HG03280 (cell line): ENCODE results near the gene NME9.

Experiments used
- ATAC-seq: cut with Tn5 transposase; IDR thresholded peaks from one replicate; pipeline ENCODE4 v1.9.1; 2021; ENCODE audit warnings: mild to moderate bottlenecking, moderate library complexity; ENCODE audit not compliant: unreplicated experiment

The NME9 gene

DNA sequence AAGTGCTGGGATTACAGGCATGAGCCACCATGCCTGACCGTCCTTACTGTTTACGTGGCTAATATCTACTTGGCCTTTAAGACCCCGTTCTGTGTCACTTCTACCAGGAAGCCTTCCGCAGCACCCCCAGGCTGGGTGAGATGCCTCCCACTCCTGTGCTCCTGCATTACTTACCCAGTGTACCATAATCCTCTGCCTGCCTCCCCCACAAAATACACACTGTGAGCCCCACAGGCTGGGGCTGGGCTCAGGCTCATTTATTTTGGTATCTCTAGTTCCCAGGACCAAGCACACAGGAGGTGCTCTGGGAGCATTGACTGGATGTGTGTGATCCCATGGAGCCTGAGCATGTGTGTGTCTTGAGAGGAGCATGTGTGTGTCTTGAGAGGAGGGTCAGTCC, 33.7 kb upstream of the NME9 start:
- ATAC-seq: no peak

DNA sequence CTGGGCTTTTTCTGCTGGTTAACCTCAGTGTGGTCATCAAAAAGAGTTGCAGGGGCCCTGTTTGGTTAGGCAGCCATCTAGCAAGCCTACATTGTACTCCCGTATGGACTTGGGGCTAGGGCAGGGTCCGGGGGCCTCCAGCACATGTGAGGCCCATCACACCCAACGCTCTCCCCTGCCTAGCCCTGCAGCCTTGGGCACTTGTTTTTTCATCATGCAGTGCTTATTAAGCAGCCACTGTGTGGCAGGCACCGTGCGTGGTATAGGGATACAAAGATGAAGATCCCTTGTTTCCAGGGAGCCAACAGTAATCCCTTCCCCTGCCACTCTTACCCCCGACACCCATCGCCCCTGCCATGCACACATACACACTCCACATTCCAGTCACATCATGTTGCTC, 32.9 kb upstream of the NME9 start:
- ATAC-seq: no peak

DNA sequence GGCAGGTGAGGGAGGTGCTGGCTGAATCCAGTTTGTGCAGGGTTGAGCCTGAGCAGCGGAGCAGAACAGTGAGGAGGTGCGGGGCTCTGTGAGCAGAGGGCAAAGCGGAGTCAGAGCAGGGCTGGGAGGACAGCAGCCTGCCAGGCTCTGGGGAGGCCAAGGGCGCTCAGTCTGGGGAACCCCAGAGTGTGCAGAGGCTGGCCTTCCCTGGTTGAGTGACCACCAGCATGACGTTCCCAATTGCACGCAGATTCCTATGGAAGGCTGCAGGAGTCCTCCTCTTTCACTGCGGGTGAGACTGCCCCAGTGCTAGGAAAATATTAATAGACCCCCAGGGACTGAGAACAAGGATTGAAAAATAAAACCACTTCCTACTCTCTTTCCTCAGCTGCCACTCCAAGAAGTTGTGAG, 31.9 kb upstream of the NME9 start:
- no peak for ATAC-seq

DNA sequence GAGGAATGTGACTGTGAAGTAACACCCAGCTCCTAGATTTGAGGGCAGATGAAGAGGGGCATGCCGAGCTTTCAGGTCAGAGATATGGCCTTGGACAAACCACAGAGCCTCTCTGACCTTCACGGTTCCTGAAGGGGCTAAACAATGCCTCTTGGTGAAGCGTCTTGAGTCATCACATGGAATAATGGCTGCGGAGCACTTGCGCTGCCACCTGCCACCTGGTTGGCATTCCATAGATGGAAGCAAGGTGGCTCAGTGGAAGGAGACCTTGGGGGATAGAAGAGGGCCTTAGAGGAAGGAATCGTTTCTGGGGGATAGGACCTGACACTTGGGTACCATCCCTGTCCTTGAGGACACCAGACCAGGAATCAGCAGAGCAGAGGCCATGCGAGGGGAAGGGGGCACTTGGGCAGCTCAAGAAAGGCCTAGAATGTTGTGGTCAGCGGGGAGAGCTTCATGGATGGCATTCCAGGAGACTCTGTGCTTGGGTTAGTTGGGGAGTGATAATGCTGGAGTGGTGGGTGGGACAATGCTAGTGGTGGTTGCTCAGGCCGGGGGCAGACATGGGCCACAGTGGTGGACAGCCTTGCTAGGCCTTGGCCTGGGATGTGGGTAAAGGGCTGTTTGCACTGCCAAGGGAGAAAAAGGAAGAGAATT, 31.3 kb upstream of the NME9 start:
- no peak for ATAC-seq

DNA sequence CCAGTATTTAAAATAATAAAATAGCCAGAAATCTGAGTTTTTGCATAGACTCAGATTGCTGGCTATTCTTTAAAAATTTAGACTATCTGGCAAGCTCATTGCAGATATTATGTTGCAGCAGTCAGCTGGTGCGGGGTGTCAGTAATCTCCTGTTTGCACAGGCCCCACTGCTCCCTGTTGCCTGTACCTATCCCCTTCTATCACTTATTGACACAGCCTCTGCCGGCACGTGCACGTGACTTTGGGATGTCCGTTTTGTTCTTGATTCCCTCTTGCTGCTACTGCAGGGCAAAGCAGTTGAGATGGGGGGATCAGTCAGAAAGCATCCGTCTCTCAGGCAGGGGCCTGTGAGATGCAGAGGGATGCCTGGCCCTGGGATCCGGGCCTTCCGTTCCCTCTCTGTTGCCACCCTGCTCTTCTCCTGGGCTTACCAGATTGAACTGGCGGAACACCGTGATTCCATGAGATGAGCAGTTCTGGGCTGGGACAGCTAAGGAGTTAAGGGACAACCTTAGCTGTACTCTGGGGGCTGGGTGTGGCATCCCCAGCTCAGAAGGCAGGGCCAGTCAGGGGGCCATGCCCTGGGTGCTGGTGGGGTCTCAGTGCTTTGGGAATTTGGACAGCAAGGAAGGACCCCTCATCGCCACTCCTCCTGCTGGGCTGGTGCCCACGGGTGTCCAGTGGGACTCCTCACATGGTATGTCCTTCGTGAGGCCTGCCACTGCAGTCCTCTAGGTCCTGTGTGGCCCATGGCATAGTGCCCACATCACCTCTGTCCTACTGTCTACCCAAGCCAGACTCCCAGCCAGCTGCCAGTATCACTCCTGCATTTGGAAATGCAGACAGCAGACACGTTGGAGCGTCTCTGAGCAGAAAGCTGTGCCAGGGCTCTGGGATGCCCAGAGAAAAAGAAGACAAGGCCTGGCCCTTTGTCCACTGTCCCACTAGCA, 30.5 kb upstream of the NME9 start:
- ATAC-seq: no peak

DNA sequence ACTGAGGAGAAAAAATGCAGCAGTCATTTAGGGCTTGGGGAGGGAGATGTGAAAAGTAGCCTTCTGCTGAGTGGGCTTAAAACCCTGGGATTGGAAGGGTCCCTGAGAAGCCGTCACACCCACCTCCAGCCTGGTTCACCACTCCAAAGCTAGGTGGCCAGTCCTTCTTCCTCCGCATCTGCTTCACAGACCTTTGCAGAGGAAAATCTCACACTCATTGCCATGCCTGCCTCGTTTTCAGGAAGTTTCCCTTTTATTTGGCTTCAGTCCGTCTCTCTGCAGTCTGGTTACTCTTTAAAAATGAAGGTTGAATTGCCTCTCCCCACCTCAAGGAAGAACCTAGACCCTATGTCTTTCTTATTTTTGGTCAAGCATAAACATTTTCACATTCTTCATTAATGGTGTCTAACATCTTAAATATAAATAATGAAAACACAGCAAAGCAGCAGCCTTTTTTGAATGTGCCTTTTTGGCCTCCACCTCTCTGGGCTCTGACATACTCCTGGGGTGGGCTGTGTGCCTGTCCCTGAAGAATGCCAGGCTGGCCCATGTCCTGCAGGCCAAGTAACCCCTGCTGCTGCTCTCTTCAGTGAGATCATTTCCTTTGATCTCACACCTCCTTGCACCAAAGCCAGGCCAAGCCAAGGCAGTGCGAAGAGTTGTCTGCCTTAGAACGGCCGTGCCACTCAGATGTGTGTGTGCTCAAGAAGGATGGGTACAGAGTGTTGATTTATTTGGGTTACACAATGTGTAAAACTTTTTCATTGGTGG, 29.7 kb upstream of the NME9 start:
- no peak for ATAC-seq

DNA sequence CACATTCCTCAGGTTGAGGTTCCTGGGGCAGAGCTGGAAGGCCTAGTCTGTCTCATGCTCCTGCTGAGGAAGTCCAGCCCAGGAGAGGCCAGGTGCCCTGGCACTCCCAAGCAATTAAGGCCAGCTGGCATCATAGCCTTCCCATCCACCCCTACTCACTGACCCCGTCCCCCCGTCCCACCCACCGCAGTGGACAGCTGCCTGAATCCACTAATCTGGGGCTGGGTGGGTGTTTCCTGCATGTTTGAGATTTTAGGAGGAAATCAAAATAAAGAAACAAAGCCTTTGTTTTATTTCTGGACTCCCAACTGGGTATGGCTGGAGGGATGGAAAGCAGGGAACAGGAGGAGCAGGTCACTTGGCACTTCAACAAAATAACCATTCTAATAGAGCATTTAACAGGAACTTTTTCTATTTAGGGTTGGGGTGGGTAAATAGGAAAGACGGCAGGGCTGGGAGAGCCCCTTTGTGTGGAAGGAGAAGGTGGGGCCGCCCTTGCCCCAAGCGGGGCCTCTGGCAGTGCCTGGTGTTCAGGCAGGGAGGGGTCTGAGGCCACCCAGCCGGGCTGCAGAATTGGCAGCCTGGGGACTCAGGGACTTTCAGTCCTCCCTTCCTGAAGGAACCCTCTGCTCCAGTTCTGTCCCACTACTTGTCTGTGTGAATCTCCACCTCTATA, 27.2 kb upstream of the NME9 start:
- ATAC-seq: no peak

DNA sequence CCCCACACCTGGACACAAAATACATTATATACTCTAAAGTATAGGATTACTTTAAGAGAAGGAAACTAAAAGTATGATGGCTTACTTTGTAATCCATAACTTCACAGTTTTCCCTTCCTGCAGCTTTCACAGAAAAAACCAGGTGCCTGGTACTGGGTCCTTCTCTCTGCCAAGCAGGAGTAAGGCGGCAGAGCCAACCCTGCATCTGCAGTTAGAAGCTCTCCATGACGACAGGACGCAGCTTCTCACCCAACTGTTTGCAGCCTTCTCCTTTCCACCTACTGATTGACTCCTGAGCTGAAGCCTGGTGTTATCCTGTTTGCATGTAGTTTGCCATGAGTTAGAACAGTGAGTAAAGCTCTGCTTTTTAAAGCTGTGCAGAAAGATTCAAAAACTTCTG, 25.4 kb upstream of the NME9 start:
- ATAC-seq: no peak

DNA sequence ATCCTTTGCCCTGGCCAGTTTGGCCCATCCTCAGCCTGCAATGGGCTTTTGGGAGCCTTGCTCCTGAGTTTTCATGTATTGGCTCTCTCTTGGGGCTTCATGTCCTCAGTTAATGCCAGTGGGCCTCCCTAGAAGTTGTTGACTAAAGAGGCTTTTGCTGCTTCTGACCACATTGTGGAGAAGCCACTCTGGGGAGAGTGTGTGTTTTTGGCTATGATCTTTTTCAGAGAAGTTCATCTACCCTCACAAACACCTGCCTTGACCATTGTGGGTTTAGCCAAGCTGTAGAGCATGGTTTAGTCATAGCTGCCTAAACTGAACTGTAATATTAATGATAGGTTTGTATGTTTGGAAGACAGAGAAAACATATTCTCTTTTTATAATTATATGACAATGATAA, 24.7 kb upstream of the NME9 start:
- no peak for ATAC-seq

DNA sequence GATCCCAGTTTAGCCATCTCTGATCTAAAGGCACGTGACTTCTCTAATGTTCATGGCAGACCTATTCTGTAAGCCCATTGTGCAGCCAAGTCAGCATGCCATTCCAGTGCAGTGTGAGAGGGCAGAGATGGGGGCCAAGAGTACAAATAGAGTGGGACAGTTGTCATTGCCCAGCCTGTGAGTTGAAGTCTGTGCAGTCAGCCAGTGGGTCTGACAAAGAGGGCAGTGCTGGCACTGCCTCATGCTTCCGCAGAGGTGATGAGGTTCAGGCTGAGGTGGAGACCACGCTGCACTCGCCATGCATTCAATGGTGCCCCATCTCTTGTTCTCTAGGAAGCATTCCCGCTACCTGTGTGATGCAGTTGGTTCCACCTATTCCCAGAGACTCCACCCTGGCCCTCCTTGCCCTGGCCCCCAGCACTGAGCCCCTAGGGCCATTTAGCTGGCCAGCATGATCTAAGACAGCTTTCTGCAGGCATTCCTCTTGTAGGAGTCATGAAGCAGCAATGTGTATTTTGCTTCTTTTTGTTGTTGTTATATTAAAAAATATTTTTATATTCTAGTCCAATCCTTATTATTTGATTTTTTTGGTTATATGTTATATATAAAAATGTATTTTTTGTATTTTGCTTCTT, 22.4 kb upstream of the NME9 start:
- no peak for ATAC-seq

DNA sequence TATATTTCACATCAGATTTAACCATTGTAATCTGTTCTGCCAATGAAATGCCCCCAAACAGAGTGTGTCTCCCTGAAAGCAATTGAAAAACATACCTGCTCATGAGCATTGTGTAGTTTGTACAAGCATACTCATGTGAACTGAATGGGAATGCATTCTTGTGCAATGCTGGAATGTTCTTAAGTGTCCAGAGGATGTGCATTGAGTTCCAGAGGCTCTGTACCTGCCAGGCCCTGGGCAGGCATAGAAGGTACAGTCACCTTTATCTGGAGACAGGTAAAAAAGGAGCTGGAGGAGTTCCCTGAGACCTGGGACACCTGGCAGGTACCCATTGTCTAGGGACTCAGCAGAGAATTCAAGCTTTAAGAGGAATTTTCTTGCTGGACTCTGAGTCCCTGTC, 21.5 kb upstream of the NME9 start:
- ATAC-seq: no peak

DNA sequence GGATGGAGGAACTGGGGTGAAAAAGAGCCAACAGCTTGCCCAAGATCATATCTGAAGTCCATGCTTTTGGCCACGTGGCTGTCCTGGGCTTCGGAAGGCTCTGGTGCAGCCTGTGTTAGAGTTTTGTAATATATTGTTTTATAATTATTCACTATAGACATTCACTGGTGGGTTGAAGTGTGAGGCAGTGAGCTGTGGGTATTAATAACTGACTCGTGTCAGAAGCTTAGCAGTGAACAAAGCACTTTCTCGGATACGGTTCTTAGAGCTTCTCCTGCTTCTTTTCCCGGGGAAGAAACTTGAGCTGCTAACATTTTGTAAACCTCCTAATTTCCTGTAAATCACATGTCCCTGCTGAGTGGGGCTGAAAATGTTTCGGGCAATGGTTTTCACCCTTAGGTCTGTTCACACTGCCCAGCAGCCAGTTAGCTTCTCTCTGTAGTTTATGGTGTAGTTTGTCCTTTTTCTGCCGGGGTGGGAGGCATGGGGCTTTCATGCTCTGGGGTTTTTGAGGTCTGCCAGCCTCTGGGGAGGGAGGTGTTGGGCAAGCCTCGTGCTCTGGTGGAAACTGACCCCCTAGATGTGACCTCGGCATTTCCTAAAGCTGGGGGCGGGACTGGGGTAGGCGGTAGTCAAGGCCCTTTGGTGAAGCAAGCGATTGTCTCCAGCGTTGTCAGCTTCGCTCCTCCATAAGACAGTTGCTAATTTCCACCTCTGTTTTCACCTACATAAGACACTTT, 20.4 kb upstream of the NME9 start:
- ATAC-seq: no peak

DNA sequence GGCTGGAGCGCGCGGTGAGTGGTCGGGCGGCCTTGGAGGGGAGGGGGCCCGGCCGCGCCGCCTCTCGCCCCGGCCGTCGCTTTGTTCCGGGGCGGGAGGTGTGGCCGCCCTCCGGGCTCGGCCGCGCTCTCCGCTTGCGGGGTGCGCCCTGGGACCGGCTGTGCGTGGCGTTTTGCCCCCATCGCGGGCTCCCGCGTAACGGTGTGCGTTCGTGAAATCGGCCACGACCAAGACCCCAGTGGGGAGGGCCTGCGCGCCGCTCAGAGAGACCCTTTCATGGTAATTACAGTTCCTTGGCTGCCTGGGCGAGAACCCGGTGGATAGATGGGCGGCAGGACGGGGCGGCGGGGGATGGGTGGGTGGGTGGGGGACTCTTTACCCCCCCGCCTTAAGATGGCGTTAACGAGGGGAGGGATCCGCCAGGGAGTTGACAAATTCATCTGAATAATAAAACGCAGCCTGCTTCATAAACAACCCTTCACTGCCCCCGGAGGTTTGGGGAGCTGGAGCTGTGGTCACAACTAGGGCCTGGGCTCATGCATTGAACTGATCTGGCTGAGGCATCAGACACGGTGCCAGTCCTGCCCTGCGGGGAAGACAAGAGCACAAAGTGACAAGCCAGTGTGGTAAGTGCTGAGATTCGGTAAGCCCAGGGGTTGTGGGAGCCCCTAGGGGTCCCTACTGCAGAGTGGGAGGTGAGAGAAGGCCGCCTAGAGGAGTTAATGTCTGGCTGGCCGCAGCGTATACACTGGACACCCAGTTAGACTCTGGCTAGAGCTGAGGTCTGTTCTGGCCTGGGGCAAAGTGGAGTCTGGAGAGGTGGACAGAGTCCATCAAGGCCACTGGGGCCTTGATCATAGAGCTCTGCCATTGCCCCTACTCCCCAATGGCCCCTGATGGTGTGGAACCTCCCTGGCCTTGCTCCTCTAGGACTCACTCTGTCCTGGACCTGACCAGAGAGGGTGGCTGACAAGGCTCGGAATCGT, 19.4 kb upstream of the NME9 start:
- ATAC-seq: no peak

DNA sequence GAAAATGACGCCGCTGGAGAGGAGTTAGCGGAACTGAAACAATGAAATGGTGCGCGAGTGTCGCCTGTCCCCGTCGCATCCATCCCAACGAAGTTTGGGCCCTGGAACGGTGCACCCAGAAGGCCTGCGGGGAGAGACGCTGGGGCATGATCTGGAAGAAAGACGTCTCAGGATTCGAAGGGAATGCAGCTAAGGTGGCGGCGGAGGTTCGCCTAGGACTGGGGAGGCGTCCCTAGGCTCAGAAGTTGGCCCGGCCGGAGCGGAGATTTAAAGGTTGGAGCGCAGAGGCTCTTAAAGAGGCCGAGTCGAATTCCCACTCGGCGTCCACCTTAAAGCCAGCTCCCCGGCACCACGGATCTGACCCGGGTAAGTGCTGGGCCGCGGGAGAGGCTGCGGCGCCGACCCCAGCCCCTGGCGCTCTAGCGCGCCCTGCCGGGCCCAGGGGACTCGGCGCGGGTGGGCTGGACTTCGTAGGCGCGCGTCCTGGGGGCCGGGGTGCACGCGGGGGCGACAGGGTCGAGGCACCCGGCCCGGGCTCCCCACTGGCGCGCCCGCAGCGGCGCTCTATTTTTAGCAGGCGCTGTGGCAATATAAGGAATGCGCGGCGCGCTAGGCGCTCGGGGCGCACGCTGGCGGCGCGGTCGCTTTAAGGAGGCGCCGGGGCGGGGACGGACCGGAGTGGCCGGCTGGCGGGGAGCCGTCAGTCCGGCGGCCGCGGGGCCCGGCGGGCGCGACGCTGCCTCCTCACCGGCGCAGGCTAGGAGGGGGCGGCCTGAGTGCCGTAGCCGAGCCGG, 18.5 kb upstream of the NME9 start, which contains the start of gene MRAS:
MRAS (plus strand) TSS at position 620 of the 794 bp plus-strand sequence. CDS start 24,305 bp downstream, outside the sequence.
- ATAC-seq: no peak

DNA sequence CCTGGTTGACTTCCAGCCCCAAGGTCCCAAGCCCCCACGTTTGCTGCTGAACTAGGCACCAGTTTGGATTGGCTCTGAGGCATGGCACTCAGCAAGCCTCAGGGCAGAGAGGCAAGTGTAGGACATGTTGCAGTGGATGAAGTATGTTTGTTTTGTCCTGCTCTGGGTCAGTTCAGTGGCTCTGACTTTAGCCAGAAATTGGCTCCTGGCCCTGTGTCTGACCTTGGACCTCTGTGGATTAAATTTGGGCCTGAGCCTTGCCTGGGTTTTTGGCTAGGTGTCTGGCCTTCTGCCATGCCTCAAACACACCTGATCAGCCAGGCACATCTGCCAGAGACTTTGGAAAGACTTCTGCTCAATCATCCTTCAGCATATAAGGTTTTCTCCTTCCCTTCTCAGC, 15.1 kb upstream of the NME9 start:
- ATAC-seq: no peak

DNA sequence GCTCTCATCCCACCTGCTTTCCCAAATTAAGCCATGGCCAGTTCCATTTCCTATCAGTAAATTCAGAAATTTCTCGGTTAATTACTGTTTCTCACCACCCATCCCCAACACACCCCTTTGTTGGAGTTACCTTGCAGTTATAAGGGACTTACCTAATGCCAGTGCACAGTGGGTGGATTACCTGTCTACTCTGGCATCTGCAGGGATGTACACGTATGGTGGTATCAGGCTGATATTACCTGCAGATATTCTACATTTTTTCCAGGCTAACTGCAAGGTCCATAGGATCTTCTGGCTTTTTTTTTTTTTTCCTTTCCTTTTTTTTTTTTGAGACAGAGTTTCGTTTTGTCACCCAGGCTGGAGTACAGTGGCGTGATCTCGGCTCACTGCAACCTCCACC, 10.9 kb upstream of the NME9 start:
- ATAC-seq: no peak

DNA sequence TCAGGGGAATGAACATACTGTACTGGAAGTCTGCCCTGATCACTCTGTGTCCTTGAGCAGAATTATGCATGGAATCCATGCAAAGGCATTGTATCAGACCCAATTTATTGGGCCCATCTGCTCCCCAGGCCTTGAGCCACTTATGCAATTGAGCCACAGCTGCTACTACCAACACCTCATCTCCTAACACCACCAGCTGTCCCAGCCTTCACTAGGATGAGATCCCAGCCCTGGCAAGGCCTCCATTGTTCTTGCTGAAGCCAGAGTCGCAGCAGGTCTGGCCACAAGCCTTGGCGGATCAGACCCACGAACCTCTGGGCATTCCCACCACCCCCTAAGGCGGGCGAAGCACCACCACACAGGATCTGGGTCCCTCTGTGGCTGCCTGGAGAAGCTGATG, 9.2 kb upstream of the NME9 start:
- ATAC-seq: no peak

DNA sequence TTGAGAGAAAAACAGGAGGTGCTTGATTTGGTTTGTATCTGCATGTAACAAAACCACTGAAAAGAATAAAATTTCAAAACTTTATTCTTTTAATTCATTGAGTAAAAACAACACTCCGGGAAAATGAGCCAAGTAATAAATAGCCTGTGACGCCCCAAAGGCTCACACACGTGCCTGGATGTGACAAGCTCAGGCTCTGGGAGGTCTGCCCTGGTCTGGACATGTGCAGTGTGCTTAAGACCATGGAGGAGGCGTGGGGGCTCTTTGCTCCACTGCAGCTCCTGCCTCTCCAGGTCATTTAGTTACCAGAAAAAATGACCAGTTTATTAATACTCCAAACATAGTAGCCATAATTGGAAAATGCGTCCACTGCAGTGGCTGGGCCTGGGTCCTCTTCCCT, 8.6 kb upstream of the NME9 start:
- ATAC-seq: no peak
